ENCODE data around the gene RFC4.

- TF ChIP-seq CTCF (IDR thresholded peaks at IDR 0.05; ENCODE audit: low read length) (no peak), EZH2phosphoT487 (IDR thresholded peaks at IDR 0.05; ENCODE audit: low read length) (no peak), EZH2 (optimal IDR thresholded peaks at IDR 0.05; ENCODE audit: low read depth, low read length) (no peak)
Observed at GRCh38 chr3:186854954-186855353, 48.7 kb upstream of the RFC4 start.
